GM23338 (cell line): ENCODE results near the gene GEN1.

Experiments
- EZH2 ChIP-seq: fragments of 200-600 bp; sonication (generic); IDR thresholded peaks from one replicate; pipeline ENCODE4 v1.8.0; 2017; ENCODE audit warnings: antibody characterized with exemption, mild to moderate bottlenecking, low read depth; ENCODE audit not compliant: unreplicated experiment
- EZH2phosphoT487 ChIP-seq: fragments of 200-600 bp; sonication (generic); IDR thresholded peaks from one replicate; pipeline ENCODE4 v1.8.1; 2018; ENCODE audit warnings: antibody characterized with exemption; ENCODE audit not compliant: unreplicated experiment
- POLR2AphosphoS5 ChIP-seq: IDR thresholded peaks from 2 replicates; pipeline ENCODE4 v1.6.1; 2016; ENCODE audit warnings: antibody characterized with exemption, low read depth

GRCh38 chr2:17759805-17760204, 5.9 kb downstream of the GEN1 start:
- no peak for TF ChIP-seq EZH2
- TF ChIP-seq EZH2phosphoT487: no peak
- no peak for TF ChIP-seq POLR2AphosphoS5
